ENCODE measurements around the gene CD3E. TPM values are rescaled to one million over a fixed set of nuclear protein-coding genes. Genes with fewer than 3 reads are reported as not detected.

Gene CD3E
- 0.38 TPM for total RNA-seq
- long read RNA-seq = 0 reads

DNA sequence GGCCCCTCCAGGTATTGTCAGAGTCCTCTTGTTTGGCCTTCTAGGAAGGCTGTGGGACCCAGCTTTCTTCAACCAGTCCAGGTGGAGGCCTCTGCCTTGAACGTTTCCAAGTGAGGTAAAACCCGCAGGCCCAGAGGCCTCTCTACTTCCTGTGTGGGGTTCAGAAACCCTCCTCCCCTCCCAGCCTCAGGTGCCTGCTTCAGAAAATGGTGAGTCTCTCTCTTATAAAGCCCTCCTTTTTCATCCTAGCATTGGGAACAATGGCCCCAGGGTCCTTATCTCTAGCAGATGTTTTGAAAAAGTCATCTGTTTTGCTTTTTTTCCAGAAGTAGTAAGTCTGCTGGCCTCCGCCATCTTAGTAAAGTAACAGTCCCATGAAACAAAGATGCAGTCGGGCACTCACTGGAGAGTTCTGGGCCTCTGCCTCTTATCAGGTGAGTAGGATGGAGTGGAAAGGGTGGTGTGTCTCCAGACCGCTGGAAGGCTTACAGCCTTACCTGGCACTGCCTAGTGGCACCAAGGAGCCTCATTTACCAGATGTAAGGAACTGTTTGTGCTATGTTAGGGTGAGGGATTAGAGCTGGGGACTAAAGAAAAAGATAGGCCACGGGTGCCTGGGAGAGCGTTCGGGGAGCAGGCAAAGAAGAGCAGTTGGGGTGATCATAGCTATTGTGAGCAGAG, at the start of gene CD3E:
TSS of gene CD3E (plus strand) at position 163 of the 681 bp plus-strand sequence. CDS start at position 386, 223 bp downstream.
- intact Hi-C loops (cut with DNase I) = no loop called here
- DNase-seq = no peak
- no peak for ATAC-seq (ENCODE audit: poor library complexity)

DNA sequence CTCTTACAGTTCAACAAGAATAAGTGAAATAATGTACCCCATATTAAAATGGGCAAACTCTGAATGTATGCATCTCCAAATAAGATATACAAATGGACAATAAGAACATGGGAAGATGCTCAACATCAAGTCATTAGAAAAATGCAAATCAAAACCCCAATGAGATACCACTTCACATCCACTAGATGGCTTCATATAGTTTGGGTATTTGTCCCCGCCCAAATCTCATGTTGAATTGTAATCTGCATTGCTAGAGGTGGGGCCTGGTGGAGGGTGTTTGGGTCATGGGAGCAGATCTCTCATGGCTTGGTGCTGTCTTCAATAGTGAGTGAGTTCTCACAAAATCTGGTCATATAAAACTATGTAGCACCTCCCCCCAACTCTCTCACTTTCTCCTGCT, 46.1 kb upstream of the CD3E start:
- intact Hi-C loops (cut with DNase I) = no loop called here
- DNase-seq = no peak
- ATAC-seq (ENCODE audit: poor library complexity) = no peak

DNA sequence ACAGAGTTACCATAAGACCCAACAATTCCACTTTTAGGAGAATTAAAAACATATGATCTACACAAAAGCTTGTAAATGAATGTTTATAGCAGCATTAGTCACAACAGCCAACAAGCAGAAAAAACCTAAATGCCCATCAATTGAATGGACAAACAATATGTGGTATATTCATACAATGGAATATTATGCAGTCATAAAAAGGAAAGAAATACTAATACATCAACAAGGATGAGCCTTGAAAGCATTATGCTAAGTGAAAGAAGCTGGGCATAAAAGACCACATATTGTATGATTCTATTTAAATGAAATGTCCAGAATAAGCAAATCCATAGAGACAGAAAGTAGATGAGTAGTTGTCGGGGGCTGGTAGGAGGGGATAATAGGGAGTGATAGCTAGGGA, 45.4 kb upstream of the CD3E start:
- intact Hi-C loops (cut with DNase I) = no loop called here
- no peak for DNase-seq

DNA sequence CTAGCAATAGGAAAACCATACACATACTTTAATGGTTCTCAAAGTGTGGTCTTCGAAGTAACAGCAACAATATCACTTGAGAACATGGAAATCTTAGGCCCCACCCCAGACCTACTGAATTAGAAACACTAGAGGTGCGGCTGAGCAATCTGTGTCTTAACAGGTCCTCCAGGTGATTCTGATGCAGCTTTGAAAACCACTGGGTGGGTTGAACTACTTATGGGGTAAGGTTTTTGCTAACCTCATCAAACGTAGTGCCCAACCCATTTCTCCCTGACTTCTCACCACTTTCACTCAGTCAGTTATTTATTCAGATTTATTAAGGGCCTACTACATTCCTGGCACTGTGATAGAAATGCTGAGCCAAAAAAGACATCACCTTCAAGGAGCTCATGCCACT, 44.2 kb upstream of the CD3E start:
- ATAC-seq (ENCODE audit: poor library complexity) = no peak
- intact Hi-C loops (cut with DNase I) = no loop called here

More for the DNA sequence above, 45.4 kb upstream of the CD3E start:
- no peak for ATAC-seq (ENCODE audit: poor library complexity)

DNA sequence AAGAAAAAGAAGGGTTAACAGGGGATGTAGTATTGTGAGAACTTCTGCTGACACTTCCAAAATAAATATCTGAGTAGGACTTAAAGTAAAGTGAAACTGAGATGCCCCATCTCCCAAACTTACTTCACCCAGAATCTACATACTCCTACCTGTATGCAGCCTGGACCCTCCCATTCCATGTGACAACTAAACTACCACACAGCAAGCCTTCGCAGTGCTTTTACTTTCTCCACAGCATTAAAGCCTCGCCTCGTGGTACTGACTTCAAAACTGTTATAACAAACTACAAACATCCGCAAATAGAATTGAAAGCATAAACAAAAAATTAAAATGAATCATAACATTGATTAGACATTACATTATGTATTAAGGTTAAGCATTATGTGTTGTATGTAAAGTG, 41.4 kb upstream of the CD3E start:
- ATAC-seq (ENCODE audit: poor library complexity) = no peak
- intact Hi-C loops (cut with DNase I) = no loop called here
- DNase-seq = no peak

More for the DNA sequence above, 44.2 kb upstream of the CD3E start:
- DNase-seq = no peak

DNA sequence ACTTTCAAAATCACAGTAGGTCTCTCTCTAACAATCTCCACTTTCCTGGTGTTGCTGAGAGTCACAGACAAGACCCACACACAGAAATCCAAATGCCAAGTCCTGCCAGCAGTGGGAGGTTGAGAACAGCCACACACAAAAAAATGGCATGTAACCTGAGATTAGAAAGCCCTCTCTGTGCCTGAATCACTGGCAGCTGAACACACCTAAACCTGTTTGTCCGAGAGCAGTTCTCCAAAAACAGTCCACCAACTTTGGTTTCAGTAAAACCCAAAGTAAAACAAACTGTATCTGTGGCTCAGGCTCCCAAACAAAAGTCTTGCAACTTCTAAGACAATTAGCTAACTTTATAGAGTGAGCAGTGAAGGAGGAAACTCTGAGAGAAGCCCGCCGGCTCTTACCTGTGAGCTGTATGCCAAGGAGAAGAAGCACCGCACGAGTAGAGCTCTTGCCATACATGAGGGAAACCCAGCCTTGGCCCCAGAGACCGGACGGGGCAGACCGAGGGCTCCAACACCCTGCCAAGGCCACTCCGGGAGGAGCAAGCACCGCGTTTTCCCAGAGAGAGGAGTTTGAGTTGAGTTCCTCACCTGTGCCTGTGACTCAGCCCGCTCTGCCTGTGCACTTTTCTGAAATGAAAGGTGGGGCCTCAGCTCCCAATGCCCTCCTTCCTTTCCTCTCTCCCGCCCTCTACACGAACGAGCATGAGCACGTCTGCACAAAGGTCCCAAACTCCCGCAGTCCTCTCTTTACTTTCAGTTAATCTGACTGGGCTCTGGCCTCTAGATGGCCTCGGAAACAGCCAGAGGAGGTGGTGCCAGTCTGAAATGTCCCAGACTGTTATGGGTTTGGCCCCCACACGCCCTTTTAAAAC, 40.6 kb upstream of the CD3E start, which contains the start of gene MPZL2:
TSS of gene MPZL2 (minus strand) at position 603 of the 874 bp plus-strand sequence. CDS start at position 459, 144 bp downstream.
- intact Hi-C loops (cut with DNase I) = no loop called here
- ATAC-seq (ENCODE audit: poor library complexity) (peak; percentile 84), DNase-seq (peak; percentile 52)

DNA sequence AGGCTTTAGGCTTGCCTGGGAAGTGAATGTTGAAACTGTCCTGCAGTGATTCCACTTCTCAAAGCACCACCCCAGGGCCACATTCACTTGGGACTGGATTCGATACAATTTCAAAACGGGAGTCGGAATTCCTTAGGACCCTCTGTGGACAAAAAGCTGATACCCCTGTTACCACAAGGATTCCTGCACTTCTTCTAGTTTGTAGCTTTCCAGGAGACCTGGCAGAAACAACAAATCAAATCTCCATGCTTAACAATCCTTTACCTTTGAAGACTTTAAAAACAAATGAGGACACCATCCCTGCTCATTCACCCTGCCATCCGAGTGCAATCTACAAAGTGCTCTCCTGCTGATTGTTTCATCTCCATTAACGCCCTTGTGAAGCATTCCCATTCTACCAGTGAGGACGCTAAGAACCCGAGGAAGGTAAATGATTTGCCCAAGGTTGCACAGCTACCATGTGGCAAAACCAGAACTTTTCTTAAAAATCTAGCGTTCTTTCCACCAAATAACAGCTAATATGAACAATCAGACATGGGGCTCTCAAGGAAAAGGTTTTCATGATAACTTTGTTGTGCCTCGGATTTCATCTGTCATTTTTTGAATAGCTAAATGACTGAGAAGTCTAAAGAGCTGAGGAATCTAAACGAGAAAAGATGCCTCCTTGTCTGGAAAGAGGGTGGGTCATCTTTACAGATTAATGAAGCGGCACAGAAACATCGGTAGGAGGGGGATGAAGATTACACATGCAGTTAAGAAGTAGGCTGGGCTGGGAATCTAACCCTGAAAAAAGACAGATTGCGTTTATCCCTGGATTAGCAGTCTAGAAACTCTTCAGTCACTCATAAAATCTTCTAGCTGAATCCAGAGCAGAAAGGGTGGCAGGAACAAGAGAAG, 39.7 kb upstream of the CD3E start:
- ATAC-seq (ENCODE audit: poor library complexity) (no peak), DNase-seq (no peak)
- intact Hi-C loops (cut with DNase I) = no loop called here

DNA sequence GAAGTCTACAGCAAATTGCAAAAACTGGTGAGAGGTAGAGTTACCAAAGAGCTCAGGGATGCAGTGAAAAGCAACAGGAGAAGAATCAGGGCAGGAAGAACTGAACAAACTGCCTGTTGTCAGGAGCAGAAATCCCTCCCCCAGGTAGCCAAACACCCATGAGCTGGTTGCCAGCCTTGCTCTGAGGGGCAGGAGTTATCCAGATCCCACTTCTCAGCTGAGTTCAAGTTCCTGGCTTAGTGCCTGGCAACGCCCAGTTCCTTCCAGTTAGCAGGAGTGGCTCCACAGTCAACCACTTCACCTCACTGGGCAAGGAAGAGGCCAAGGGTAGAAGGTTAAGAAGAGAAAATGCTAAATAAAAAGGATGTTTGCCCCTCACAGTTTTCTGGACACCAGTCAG, 38.6 kb upstream of the CD3E start:
- intact Hi-C loops (cut with DNase I) = no loop called here
- ATAC-seq (ENCODE audit: poor library complexity) (peak; percentile 45), DNase-seq (peak; percentile 50)

DNA sequence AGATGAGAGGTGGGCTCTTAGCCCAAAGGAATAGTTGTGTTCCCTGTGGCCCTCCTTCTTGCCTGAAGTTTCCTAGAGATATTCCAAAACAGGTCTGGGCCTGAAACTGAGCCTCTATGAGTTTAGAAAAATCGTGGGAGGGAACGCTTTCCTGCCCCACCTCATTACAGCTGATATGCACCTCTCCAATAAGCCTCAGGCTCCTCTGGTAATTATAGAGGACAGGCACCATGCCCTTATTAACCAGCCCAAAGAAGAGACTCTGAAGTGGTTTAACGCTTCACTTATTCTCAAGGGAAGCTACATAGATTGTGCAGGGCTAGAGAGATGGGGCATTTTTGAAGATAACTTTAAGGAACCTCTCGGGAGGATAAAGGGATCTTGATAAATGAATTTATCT, 37.0 kb upstream of the CD3E start:
- DNase-seq (no peak), ATAC-seq (ENCODE audit: poor library complexity) (no peak)
- intact Hi-C loops (cut with DNase I) = no loop called here

DNA sequence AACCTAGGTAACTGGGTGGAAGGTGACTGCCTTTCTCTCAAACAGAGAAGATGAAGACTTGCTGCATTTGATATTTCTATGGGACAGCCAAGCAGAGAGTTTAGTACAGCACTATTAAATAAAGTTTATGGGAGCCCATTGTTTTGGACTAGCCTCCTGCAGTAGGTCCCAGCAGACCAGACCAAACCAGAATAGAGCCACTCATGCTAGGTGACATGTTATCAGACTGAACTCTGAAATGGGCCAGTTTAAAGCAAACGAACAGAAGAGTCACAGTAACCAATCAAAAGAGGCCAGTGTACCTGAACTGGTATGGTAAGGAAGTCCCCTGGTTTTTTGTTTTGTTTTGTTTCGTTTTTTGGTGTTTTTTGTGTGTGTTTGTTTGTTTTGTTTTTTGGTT, 32.5 kb upstream of the CD3E start:
- no peak for ATAC-seq (ENCODE audit: poor library complexity)
- intact Hi-C loops (cut with DNase I) = no loop called here
- no peak for DNase-seq

DNA sequence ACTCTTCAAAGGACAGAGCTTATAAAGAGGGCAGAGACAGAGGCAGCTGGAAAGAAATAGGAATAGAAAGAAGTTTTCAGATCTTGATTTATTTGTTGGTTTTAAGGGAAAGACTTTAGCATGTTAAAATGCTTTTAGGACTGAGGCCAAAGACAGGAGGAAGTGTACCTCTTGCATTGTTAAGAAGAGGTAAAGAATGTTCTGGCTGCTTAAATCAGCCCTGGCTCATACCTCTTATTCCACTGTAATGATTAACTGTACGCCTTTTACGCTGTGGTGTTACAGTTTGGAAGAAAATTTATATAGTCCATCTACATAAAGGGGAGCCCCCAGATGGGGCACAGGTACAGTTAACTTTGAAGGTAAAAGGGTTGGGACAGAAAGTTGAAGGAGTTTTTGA, 30.3 kb upstream of the CD3E start:
- ATAC-seq (ENCODE audit: poor library complexity) = no peak
- DNase-seq = no peak
- intact Hi-C loops (cut with DNase I) = no loop called here

DNA sequence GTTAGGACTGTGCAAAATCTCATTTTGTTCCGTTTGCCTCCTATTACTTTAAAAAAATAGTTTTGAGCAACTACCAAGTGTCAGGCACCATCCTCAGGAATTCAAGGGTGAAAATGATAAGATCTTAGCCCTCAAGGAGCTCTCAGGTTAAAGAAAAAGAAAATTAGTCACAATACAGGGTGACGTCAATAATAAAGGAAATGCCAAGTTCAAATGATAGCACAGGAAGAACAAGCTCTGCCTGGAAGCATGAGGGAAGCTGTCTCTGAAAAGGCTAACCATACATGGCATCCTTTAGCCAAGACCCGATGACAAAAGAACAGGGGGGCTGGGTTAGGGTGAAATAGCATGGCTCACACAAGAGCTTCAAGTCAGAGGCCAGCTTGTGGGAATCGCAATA, 29.4 kb upstream of the CD3E start:
- DNase-seq (no peak), ATAC-seq (ENCODE audit: poor library complexity) (no peak)
- intact Hi-C loops (cut with DNase I) = no loop called here

DNA sequence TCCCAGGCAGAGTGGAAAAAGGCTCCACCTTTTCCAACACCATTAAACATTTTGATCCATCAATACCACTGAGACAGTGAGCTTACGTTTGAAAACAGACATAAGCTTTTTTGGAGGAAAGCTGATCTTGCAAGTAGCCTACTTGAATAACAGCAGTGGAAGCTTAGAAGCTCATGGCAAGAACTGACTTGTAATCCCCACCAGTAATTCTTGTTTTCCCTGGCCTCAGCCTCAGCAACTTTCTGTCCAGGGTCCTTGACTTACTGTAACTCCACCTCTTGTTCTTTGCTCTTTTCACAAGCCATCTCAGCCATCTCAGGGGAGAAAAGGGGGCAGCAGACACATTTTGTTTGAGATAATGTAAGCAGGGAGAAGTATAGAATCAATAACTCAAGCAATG, 28.1 kb upstream of the CD3E start:
- DNase-seq (no peak), ATAC-seq (ENCODE audit: poor library complexity) (no peak)
- intact Hi-C loops (cut with DNase I) = no loop called here

DNA sequence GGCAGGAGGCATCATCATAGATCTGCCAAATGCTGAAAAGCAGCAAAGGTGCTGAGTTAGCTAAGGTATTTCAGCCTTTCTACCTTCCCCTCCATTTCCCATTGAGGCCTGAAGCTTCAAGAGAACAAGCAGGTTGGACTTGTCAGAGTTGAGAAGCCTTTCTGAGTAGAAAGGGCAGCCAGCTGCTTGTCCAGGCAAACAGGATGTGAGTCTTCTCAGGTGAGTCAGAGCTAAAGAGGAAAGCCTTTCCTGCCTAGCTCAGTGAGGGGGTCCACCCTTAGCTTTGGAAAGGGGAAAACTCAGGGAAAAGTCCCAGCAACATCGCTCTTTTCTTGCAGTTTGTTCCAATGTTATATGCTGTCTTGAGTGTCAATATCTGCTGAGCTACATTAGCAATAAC, 27.2 kb upstream of the CD3E start:
- ATAC-seq (ENCODE audit: poor library complexity) = no peak
- intact Hi-C loops (cut with DNase I) = no loop called here

DNA sequence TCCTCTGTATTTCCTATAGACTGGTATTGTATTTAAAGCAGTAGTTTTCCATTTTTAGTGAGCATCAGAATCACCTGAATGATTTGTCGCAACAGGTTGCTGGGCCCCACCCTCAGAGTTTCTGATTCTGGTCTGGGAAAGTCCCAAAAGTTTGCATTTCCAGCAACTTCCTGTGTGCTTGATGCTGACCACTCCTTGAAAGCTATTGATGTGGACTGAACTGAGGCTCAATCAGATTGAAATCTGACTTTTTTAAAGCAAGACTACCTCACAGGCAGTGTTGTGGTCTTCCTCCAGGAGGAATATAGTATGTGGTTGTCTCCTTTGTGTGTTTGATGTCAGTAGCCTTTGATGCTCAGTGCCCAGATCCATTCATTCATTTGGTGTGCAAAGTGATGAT, 23.2 kb upstream of the CD3E start:
- intact Hi-C loops (cut with DNase I) = no loop called here
- no peak for ATAC-seq (ENCODE audit: poor library complexity)
- DNase-seq = no peak

More for the DNA sequence above, 27.2 kb upstream of the CD3E start:
- DNase-seq = no peak

DNA sequence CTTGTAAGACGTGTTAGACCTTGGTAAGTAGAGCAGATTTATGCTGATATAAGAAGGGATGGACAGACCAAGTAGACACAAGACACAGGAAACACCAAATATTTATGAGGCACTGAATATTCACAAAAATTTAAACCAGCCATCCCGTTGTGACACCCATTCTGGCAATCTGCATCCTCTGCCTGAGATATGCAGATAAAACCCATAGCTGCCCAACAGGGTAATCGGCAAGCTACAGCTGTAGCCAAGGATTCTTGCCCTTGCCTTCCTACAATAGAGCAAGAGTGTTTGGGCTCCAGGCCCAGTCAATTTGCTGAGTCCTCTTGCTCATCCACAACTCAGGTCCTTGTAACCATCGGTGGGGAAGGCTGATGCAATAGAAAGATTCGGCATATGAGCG, 21.9 kb upstream of the CD3E start:
- intact Hi-C loops (cut with DNase I) = no loop called here
- DNase-seq (no peak), ATAC-seq (ENCODE audit: poor library complexity) (no peak)

DNA sequence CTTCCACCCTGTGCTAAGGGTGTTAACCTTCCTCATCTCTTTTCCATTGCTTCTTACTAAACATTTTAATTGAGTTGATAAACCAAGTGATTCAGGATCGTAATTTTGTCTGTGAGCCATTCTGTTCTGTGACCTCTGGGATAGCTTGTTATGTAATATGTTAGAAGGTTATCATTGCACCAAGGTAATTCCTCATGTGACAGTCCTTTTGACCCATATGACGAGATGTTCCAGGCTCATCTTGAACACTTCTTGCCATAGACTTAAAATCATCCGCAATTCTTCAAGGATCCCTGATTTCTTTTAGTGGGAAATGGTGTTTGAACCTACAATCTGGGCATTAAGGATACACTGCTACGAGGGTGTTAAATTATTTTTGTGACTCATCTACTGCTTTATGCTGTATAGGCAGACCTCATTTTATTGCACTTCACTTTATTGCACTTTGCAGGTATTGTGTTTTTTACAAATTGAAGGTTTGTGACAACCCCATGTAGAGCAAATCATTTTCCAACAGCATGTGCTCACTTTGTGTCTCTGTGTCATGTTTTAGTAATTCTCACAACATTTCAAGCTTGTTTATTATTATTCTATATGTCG, 21.4 kb upstream of the CD3E start:
- intact Hi-C loops (cut with DNase I) = no loop called here

DNA sequence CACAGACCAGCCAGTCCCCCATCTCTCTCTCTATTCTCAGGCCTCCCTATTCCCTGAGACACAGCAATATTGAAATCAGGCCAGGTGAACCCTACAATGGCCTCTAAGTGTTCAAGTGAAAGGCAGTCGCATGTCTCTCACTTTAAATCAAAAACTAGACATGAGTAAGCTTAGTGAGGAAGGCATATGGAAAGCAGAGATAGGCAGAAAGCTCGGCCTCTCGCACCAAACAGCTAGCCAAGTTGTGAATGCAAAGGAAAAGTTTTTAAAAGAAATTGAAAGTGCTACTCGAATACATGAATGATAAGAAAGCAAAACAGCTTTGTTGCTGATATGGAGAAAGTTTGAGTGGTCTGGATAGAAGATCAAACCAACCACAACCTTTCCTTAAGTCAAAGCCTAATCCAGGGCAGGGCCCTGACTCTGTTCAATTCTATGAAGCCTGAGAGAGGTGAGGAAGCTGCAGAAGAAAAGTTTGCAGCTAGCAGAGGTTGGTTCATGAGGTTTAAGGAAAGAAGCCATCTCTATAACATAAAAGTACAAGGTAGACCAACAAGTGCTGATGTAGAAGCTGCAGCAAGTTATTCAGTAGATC, 20.7 kb upstream of the CD3E start:
- intact Hi-C loops (cut with DNase I) = no loop called here
- no peak for DNase-seq

More for the DNA sequence above, 21.4 kb upstream of the CD3E start:
- no peak for DNase-seq
- no peak for ATAC-seq (ENCODE audit: poor library complexity)

More for the DNA sequence above, 20.7 kb upstream of the CD3E start:
- no peak for ATAC-seq (ENCODE audit: poor library complexity)

Data from Right ventricle myocardium superior (tissue), 1 donor.